Type B pancreatic cell (in vitro differentiated cells): Measurements from ENCODE around the gene OLAH. TPM values are rescaled to one million over a fixed set of nuclear protein-coding genes. Genes with fewer than 3 reads are reported as not detected.

ENCODE experiments used
- DNase-seq: peaks from one replicate; pipeline ENCODE4 v3.0.0; 2021; ENCODE audit warnings: mixed read lengths; ENCODE audit not compliant: unreplicated experiment; ENCODE audit errors: extremely low spot score
- H3K27ac Mint-ChIP-seq: 2 replicates; pipeline ENCODE4 v1.8.0; 2021; ENCODE audit warnings: mild to moderate bottlenecking, mixed read lengths
- H3K27me3 Mint-ChIP-seq: 2 replicates; pipeline ENCODE4 v1.8.0; 2021; ENCODE audit warnings: mixed read lengths
- H3K36me3 Mint-ChIP-seq: 2 replicates; pipeline ENCODE4 v1.8.0; 2021; ENCODE audit warnings: mixed read lengths
- H3K4me1 Mint-ChIP-seq: one replicate; pipeline ENCODE4 v1.8.0; 2021; ENCODE audit warnings: mixed read lengths; ENCODE audit not compliant: unreplicated experiment
- H3K4me3 Mint-ChIP-seq: 2 replicates; pipeline ENCODE4 v1.8.0; 2021; ENCODE audit warnings: mild to moderate bottlenecking, mixed read lengths
- H3K9me3 Mint-ChIP-seq: 2 replicates; pipeline ENCODE4 v1.8.0; 2021; ENCODE audit warnings: mixed read lengths
- CTCF ChIP-seq: fragments of 200-600 bp; sonication (generic); conservative IDR thresholded peaks from 2 replicates; pipeline ENCODE4 v1.5.0; 2021; ENCODE audit warnings: antibody characterized with exemption, mild to moderate bottlenecking
- total RNA-seq: library from RNA; stranded (reverse); gene quantifications from 2 replicates; pipeline ENCODE4 v1.2.1, GENCODE V29; 2021; ENCODE audit warnings: low replicate concordance

Gene OLAH
- total RNA-seq, 1 donor from 2014 or later, result not detected

GRCh38 chr10:15112657-15113056 lies 68.9 kb downstream of the OLAH start:
- H3K9me3 Mint-ChIP-seq, result no peaks in the 10 kb centered on the region
- H3K27me3 Mint-ChIP-seq, result no peaks in the 10 kb centered on the region
- DNase-seq, result no peak
- TF ChIP-seq CTCF, result no peak
- H3K27ac Mint-ChIP-seq, result no peak overlapping the region
- no peaks in the 10 kb centered on the region for H3K4me1 Mint-ChIP-seq
- no peak overlapping the region for H3K4me3 Mint-ChIP-seq
- H3K36me3 Mint-ChIP-seq, result peaks cover 19% of the 10 kb centered on the region

GRCh38 chr10:15113766-15114165 lies 70.0 kb downstream of the OLAH start:
- peaks cover 22% of the 10 kb centered on the region for H3K36me3 Mint-ChIP-seq

GRCh38 chr10:15116225-15116624 lies 72.5 kb downstream of the OLAH start:
- Mint-ChIP-seq H3K27ac (no peak overlapping the region), H3K36me3 (peaks cover 29% of the 10 kb centered on the region), H3K4me3 (no peak overlapping the region), H3K27me3 (no peaks in the 10 kb centered on the region), H3K4me1 (no peaks in the 10 kb centered on the region), H3K9me3 (no peaks in the 10 kb centered on the region)
- DNase-seq, result no peak
- TF ChIP-seq CTCF, result no peak

More at GRCh38 chr10:15113766-15114165, 70.0 kb downstream of the OLAH start:
- Mint-ChIP-seq H3K27ac (no peak overlapping the region), H3K27me3 (no peaks in the 10 kb centered on the region), H3K9me3 (no peaks in the 10 kb centered on the region), H3K4me3 (no peak overlapping the region), H3K4me1 (no peaks in the 10 kb centered on the region)
- no peak for TF ChIP-seq CTCF
- no peak for DNase-seq

- no peak for TF ChIP-seq CTCF
- Mint-ChIP-seq H3K9me3 (no peaks in the 10 kb centered on the region), H3K36me3 (peaks cover 21% of the 10 kb centered on the region), H3K4me3 (no peak overlapping the region), H3K4me1 (no peaks in the 10 kb centered on the region), H3K27me3 (no peaks in the 10 kb centered on the region), H3K27ac (no peak overlapping the region)
- DNase-seq, result no peak
Measured at GRCh38 chr10:15118615-15119014, 74.9 kb downstream of the OLAH start.

- Mint-ChIP-seq H3K4me3 (no peak overlapping the region), H3K36me3 (peaks cover 17% of the 10 kb centered on the region), H3K9me3 (no peaks in the 10 kb centered on the region), H3K27ac (no peak overlapping the region), H3K27me3 (no peaks in the 10 kb centered on the region), H3K4me1 (no peaks in the 10 kb centered on the region)
- no peak for TF ChIP-seq CTCF
- no peak for DNase-seq
Measured at GRCh38 chr10:15120523-15120922, 76.8 kb downstream of the OLAH start.

GRCh38 chr10:15121707-15122106 lies 78.0 kb downstream of the OLAH start:
- DNase-seq, result no peak
- Mint-ChIP-seq H3K27me3 (no peaks in the 10 kb centered on the region), H3K9me3 (no peaks in the 10 kb centered on the region), H3K27ac (no peak overlapping the region), H3K4me3 (no peak overlapping the region), H3K4me1 (no peaks in the 10 kb centered on the region), H3K36me3 (peaks cover 21% of the 10 kb centered on the region)
- no peak for TF ChIP-seq CTCF
